NB4 (cell line): ENCODE data around the gene CYP27C1.

Experiments used
- CTCF ChIP-seq: IDR thresholded peaks from one replicate; pipeline ENCODE4 v1.5.1; 2012; ENCODE audit warnings: low read depth, low read length
- MAX ChIP-seq: IDR thresholded peaks from 2 replicates; pipeline ENCODE4 v1.6.1; 2011; ENCODE audit warnings: low read depth, low read length
- MYC ChIP-seq: IDR thresholded peaks from 2 replicates; pipeline ENCODE4 v1.6.1; 2011; ENCODE audit warnings: low read depth, low read length
- POLR2A ChIP-seq: IDR thresholded peaks from 2 replicates; pipeline ENCODE4 v1.6.1; 2011; ENCODE audit warnings: mild to moderate bottlenecking; ENCODE audit not compliant: insufficient read length; ENCODE audit errors: extremely low read depth

GRCh38 chr2:127153691-127154158 is 66.4 kb downstream of the CYP27C1 start:
- TF ChIP-seq CTCF: no peak
- TF ChIP-seq POLR2A: no peak
- TF ChIP-seq MAX: no peak
- no peak for TF ChIP-seq MYC
